SU-DHL-6 (cell line): ENCODE data around the gene PPP2R5C.

Experiments
- H2AFZ ChIP-seq: fragments of 200-600 bp; sonication (generic); 2 replicates; pipeline ENCODE4 v1.6.1; 2014; ENCODE audit warnings: low read depth, mild to moderate bottlenecking, moderate library complexity, mixed read lengths, antibody characterized with exemption, low read length; ENCODE audit not compliant: severe bottlenecking
- H3F3A ChIP-seq: fragments of 200-600 bp; shearing (Covaris generic); 2 replicates; pipeline ENCODE4 v1.6.0; 2016; ENCODE audit warnings: antibody characterized with exemption, mild to moderate bottlenecking; ENCODE audit not compliant: insufficient read depth
- H3K27ac ChIP-seq: fragments of 200-600 bp; sonication (generic); 2 replicates; pipeline ENCODE4 v1.5.1; 2016; ENCODE audit warnings: low read depth, mild to moderate bottlenecking, low read length, moderate library complexity, mixed read lengths
- H3K27me3 ChIP-seq: fragments of 200-600 bp; sonication (generic), shearing (Covaris generic); 2 replicates; pipeline ENCODE4 v1.6.0; 2014; ENCODE audit warnings: mild to moderate bottlenecking, low read length
- H3K36me3 ChIP-seq: fragments of 200-600 bp; sonication (generic); 2 replicates; pipeline ENCODE4 v1.6.1; 2014; ENCODE audit warnings: mild to moderate bottlenecking, low read length, mixed read lengths
- H3K4me2 ChIP-seq: fragments of 300-600, 200-600 bp; shearing (Covaris generic), sonication (generic); 2 replicates; pipeline ENCODE4 v1.6.0; 2014; ENCODE audit warnings: low read length, low read depth, mild to moderate bottlenecking; ENCODE audit not compliant: poor library complexity, severe bottlenecking
- H3K4me3 ChIP-seq: fragments of 200-600 bp; sonication (generic); 2 replicates; pipeline ENCODE4 v1.5.1; 2014; ENCODE audit warnings: antibody characterized with exemption, low read length, mild to moderate bottlenecking, mixed read lengths; ENCODE audit not compliant: insufficient read depth, poor library complexity, severe bottlenecking
- H3K79me2 ChIP-seq: fragments of 200-600 bp; sonication (generic); 2 replicates; pipeline ENCODE4 v1.6.1; 2014; ENCODE audit warnings: mild to moderate bottlenecking, low read length, moderate library complexity; ENCODE audit not compliant: insufficient read depth
- H3K9ac ChIP-seq: fragments of 200-600 bp; sonication (generic); 2 replicates; pipeline ENCODE4 v1.7.0; 2014; ENCODE audit warnings: mild to moderate bottlenecking, low read length
- H3K9me2 ChIP-seq: fragments of 200-600 bp; sonication (generic); replicated peaks from 2 replicates; pipeline ENCODE4 v1.6.1; 2014; ENCODE audit warnings: low read length; ENCODE audit not compliant: insufficient read depth
- H3K9me3 ChIP-seq: fragments of 200-600 bp; sonication (generic); 2 replicates; pipeline ENCODE4 v1.6.1; 2014; ENCODE audit warnings: low read length, mixed read lengths; ENCODE audit not compliant: insufficient read depth
- H4K20me1 ChIP-seq: fragments of 200-600 bp; sonication (generic); 2 replicates; pipeline ENCODE4 v1.6.1; 2014; ENCODE audit warnings: low read depth, mild to moderate bottlenecking, antibody characterized with exemption, low read length, moderate library complexity, mixed read lengths
- CTCF ChIP-seq: fragments of 200-600 bp; sonication (generic); IDR thresholded peaks from one replicate; pipeline ENCODE4 v1.5.1; 2017; ENCODE audit warnings: antibody characterized with exemption, mild to moderate bottlenecking, low read length, moderate library complexity; ENCODE audit not compliant: insufficient read depth, poor library complexity, severe bottlenecking
- EZH2phosphoT487 ChIP-seq: fragments of 200-600 bp; sonication (generic), shearing (Covaris generic); conservative IDR thresholded peaks from 2 replicates; pipeline ENCODE4 v1.6.1; 2018; ENCODE audit warnings: mild to moderate bottlenecking, antibody characterized with exemption, low read length, moderate library complexity, mixed read lengths

PPP2R5C gene

GRCh38 chr14:101834397-101834796 lies 72.9 kb downstream of the PPP2R5C start:
- H3K9ac ChIP-seq = no peak overlapping the region

GRCh38 chr14:101834800-101835547 lies 73.5 kb downstream of the PPP2R5C start:
- Histone ChIP-seq H3K9me2 (no peaks in the 10 kb centered on the region), H3K9ac (0 out of 2 replicates have a peak overlapping the region, but pooled peaks have one; percentile 4), H3K27me3 (no peaks in the 10 kb centered on the region), H3K36me3 (no peaks in the 10 kb centered on the region), H2AFZ (no peak overlapping the region), H3K4me2 (peak overlapping the region; percentile 45), H3K79me2 (peaks cover 96% of the 10 kb centered on the region), H3K4me3 (no peak overlapping the region), H3F3A (peaks cover 25% of the 10 kb centered on the region), H4K20me1 (no peaks in the 10 kb centered on the region), H3K9me3 (no peaks in the 10 kb centered on the region), H3K27ac (peak overlapping the region; percentile 92; the same call in 1 of the 2 replicates)
- TF ChIP-seq CTCF (no peak), EZH2phosphoT487 (no peak)

More at GRCh38 chr14:101834397-101834796, 72.9 kb downstream of the PPP2R5C start:
- Histone ChIP-seq H3K4me2 (peak overlapping the region; percentile 45), H4K20me1 (no peaks in the 10 kb centered on the region), H3K9me3 (no peaks in the 10 kb centered on the region), H3K36me3 (no peaks in the 10 kb centered on the region), H3K9me2 (no peaks in the 10 kb centered on the region), H2AFZ (no peak overlapping the region), H3K79me2 (peaks cover 96% of the 10 kb centered on the region), H3K27ac (peak overlapping the region; percentile 92; the same call in 1 of the 2 replicates), H3F3A (peaks cover 19% of the 10 kb centered on the region), H3K27me3 (no peaks in the 10 kb centered on the region), H3K4me3 (no peak overlapping the region)
- TF ChIP-seq CTCF (no peak), EZH2phosphoT487 (no peak)

- TF ChIP-seq CTCF (no peak), EZH2phosphoT487 (no peak)
- H3K9me3 ChIP-seq = no peaks in the 10 kb centered on the region
- no peak overlapping the region for H3K4me3 ChIP-seq
- no peak overlapping the region for H2AFZ ChIP-seq
- no peaks in the 10 kb centered on the region for H3K36me3 ChIP-seq
- peaks cover 96% of the 10 kb centered on the region for H3K79me2 ChIP-seq
- peak overlapping the region; percentile 92; the same call in 1 of the 2 replicates for H3K27ac ChIP-seq
- H3K4me2 ChIP-seq = peak overlapping the region; percentile 45
- H3K9me2 ChIP-seq = no peaks in the 10 kb centered on the region
- H3F3A ChIP-seq = peaks cover 31% of the 10 kb centered on the region
- no peaks in the 10 kb centered on the region for H3K27me3 ChIP-seq
- peak overlapping the region; percentile 4; the same call in 1 of the 2 replicates for H3K9ac ChIP-seq
- H4K20me1 ChIP-seq = no peaks in the 10 kb centered on the region
These were observed 74.1 kb downstream of the PPP2R5C start for GRCh38 chr14:101835566-101835965.
